H1 (cell line): ENCODE data around the gene CACNG4. TPM values are rescaled to one million over a fixed set of nuclear protein-coding genes. Genes with fewer than 3 reads are reported as not detected.

Source experiments
- CTCF ChIA-PET: fragments of 300-600 bp; sonication (Branson Sonifier 250); formaldehyde crosslinking; loops from one replicate; lab custom pipeline; 2021; ENCODE audit not compliant: partially characterized antibody; lab: Charles Lee
- POLR2A ChIA-PET: fragments of 300-600 bp; sonication (Branson Sonifier 250); formaldehyde crosslinking; loops from one replicate; lab custom pipeline; 2021; ENCODE audit warnings: inconsistent platforms; ENCODE audit not compliant: partially characterized antibody; lab: Charles Lee
- DNase-seq, 2 experiments: peaks; one replicate each; pipeline versions ENCODE4 v3.0.0 to v3.0.0-alpha.2; 2010 to 2022; ENCODE audit warnings: low spot score in 2 of 2, low read depth in 1 of 2, mixed read lengths in 1 of 2
- FAIRE-seq: peaks from 2 replicates; lab custom pipeline; 2011; peaks lifted over from hg19 to GRCh38; lab: Jason Lieb, UNC
- H2AFZ ChIP-seq: 2 replicates; pipeline ENCODE4 v1.8.1; 2012; ENCODE audit warnings: low read length, inconsistent platforms
- H2AK5ac ChIP-seq: 2 replicates; pipeline ENCODE4 v1.6.1; 2013; ENCODE audit warnings: low read depth, low read length
- H2BK120ac ChIP-seq: replicated peaks from 2 replicates; pipeline ENCODE3; 2013; ENCODE audit warnings: low read depth, low read length, inconsistent platforms
- H2BK12ac ChIP-seq: 2 replicates; pipeline ENCODE4 v1.6.1; 2013; ENCODE audit warnings: low read depth, low read length
- H2BK15ac ChIP-seq: 2 replicates; pipeline ENCODE4 v1.6.1; 2013; ENCODE audit warnings: low read length
- H2BK20ac ChIP-seq: 2 replicates; pipeline ENCODE4 v1.6.1; 2013; ENCODE audit warnings: low read length
- H2BK5ac ChIP-seq: 2 replicates; pipeline ENCODE4 v1.6.1; 2013; ENCODE audit warnings: low read depth, low read length
- H3K14ac ChIP-seq: 2 replicates; pipeline ENCODE4 v1.6.1; 2013; ENCODE audit warnings: inconsistent platforms; ENCODE audit not compliant: insufficient read length
- H3K18ac ChIP-seq: 2 replicates; pipeline ENCODE4 v1.6.1; 2013; ENCODE audit warnings: low read length; ENCODE audit errors: extremely low read depth
- H3K23ac ChIP-seq: 2 replicates; pipeline ENCODE4 v1.6.1; 2013; ENCODE audit warnings: inconsistent platforms; ENCODE audit not compliant: insufficient read length
- H3K23me2 ChIP-seq: 2 replicates; pipeline ENCODE4 v1.6.1; 2013; ENCODE audit warnings: low read depth, low read length
- H3K27ac ChIP-seq: 2 replicates; pipeline ENCODE4 v1.6.1; 2011; ENCODE audit warnings: low read depth, low read length, inconsistent platforms
- H3K27me3 ChIP-seq, 4 experiments: replicated peaks in 1 of 4; 1 replicate in 1 of 4; 2 replicates in 3 of 4; pipeline versions ENCODE4 v1.6.1 to v1.8.1; 2011 to 2013; ENCODE audit warnings: low read length in 3 of 4, mild to moderate bottlenecking in 3 of 4, inconsistent platforms in 2 of 4, mixed read lengths in 2 of 4, moderate library complexity in 1 of 4; ENCODE audit not compliant: control insufficient read depth in 3 of 4, insufficient read depth in 3 of 4; ENCODE audit errors: extremely low read depth in 1 of 4
- H3K36me3 ChIP-seq, 4 experiments: 2 replicates each; pipeline versions ENCODE4 v1.6.1 to v1.8.1; 2011 to 2013; ENCODE audit warnings: mild to moderate bottlenecking in 4 of 4, low read length in 3 of 4, moderate library complexity in 2 of 4, control low read depth in 1 of 4, inconsistent platforms in 1 of 4; ENCODE audit not compliant: insufficient read depth in 4 of 4, control insufficient read depth in 2 of 4
- H3K4ac ChIP-seq: replicated peaks from 2 replicates; pipeline ENCODE3; 2013; ENCODE audit warnings: low read length, low read depth, mixed read lengths, inconsistent platforms; ENCODE audit not compliant: insufficient read length
- H3K4me1 ChIP-seq, 4 experiments: replicated peaks in 1 of 4; 1 replicate in 1 of 4; 2 replicates in 3 of 4; pipeline versions ENCODE4 v1.6.1 to v1.8.1; 2011 to 2013; ENCODE audit warnings: low read length in 3 of 4, inconsistent platforms in 2 of 4, mixed read lengths in 1 of 4; ENCODE audit not compliant: insufficient read depth in 4 of 4, control insufficient read depth in 3 of 4
- H3K4me2 ChIP-seq, 2 experiments: 2 replicates each; pipeline versions ENCODE4 v1.6.1 to v1.8.1; 2011 to 2013; ENCODE audit warnings: low read depth in 2 of 2, low read length in 2 of 2, control low read depth in 1 of 2, inconsistent platforms in 1 of 2, mild to moderate bottlenecking in 1 of 2; ENCODE audit not compliant: insufficient read depth in 1 of 2
- H3K4me3 ChIP-seq, 4 experiments: fragments of 200-600, 300-600 bp in 1 of 4; sonication (generic), shearing (Covaris generic), sonication (Bioruptor Twin) in 1 of 4; 2 replicates each; pipeline versions ENCODE4 v1.5.1 to v1.8.1; 2011 to 2016; ENCODE audit warnings: low read length in 4 of 4, low read depth in 3 of 4, control low read depth in 2 of 4, inconsistent platforms in 2 of 4, mild to moderate bottlenecking in 2 of 4, mixed read lengths in 1 of 4, moderate library complexity in 1 of 4; ENCODE audit not compliant: insufficient read depth in 2 of 4; ENCODE audit errors: extremely low read depth in 1 of 4
- H3K56ac ChIP-seq: replicated peaks from 2 replicates; pipeline ENCODE3; 2013; ENCODE audit warnings: low read depth, mild to moderate bottlenecking, mixed read lengths, low read length, inconsistent platforms; ENCODE audit not compliant: insufficient read length
- H3K79me1 ChIP-seq: 2 replicates; pipeline ENCODE4 v1.6.1; 2013; ENCODE audit warnings: low read depth, low read length, control low read depth
- H3K79me2 ChIP-seq, 2 experiments: 2 replicates each; pipeline versions ENCODE4 v1.6.1 to v1.8.1; 2012 to 2013; ENCODE audit warnings: low read length in 2 of 2, mild to moderate bottlenecking in 2 of 2, inconsistent platforms in 1 of 2; ENCODE audit not compliant: insufficient read depth in 2 of 2, control insufficient read depth in 1 of 2
- H3K9ac ChIP-seq, 4 experiments: replicated peaks in 1 of 4; 1 replicate in 1 of 4; 2 replicates in 3 of 4; pipeline versions ENCODE4 v1.6.1 to v1.8.1; 2011 to 2013; ENCODE audit warnings: low read depth in 3 of 4, low read length in 3 of 4, control low read depth in 2 of 4, mild to moderate bottlenecking in 2 of 4, moderate library complexity in 2 of 4, inconsistent platforms in 1 of 4; ENCODE audit errors: extremely low read depth in 1 of 4
- H3K9me3 ChIP-seq, 2 experiments: 2 replicates each; pipeline versions ENCODE4 v1.6.1 to v1.8.1; 2012 to 2013; ENCODE audit warnings: mild to moderate bottlenecking in 2 of 2, moderate library complexity in 2 of 2, control low read depth in 1 of 2, inconsistent platforms in 1 of 2, low read depth in 1 of 2, low read length in 1 of 2, mixed read lengths in 1 of 2; ENCODE audit not compliant: insufficient read depth in 2 of 2
- H4K20me1 ChIP-seq, 2 experiments: replicated peaks in 1 of 2; 2 replicates each; pipeline versions ENCODE3 to v1.8.1; 2011 to 2013; ENCODE audit warnings: inconsistent platforms in 2 of 2, low read length in 2 of 2, mild to moderate bottlenecking in 1 of 2; ENCODE audit not compliant: insufficient read depth in 2 of 2, control insufficient read depth in 1 of 2
- H4K5ac ChIP-seq: 2 replicates; pipeline ENCODE4 v1.6.1; 2013; ENCODE audit warnings: low read length, low read depth, mixed read lengths, inconsistent platforms; ENCODE audit not compliant: insufficient read length
- H4K8ac ChIP-seq: 2 replicates; pipeline ENCODE4 v1.8.0; 2013; ENCODE audit warnings: mild to moderate bottlenecking, moderate library complexity, low read length, inconsistent platforms; ENCODE audit not compliant: insufficient read depth; ENCODE audit errors: extremely low read depth
- H4K91ac ChIP-seq: replicated peaks from 2 replicates; pipeline ENCODE3; 2013; ENCODE audit warnings: low read length, mixed read lengths, inconsistent platforms; ENCODE audit not compliant: insufficient read length
- CBX5 ChIP-seq: fragments of 300-800, 300-1000 bp; sonication (generic); IDR thresholded peaks from 2 replicates; pipeline ENCODE4 v1.7.1; 2016; ENCODE audit warnings: antibody characterized with exemption, low read length, low read depth
- CTCF ChIP-seq, 3 experiments: IDR thresholded peaks; 1 replicate in 2 of 3; 2 replicates in 1 of 3; pipeline versions ENCODE4 v1.5.1 to v1.6.1; 2011; ENCODE audit warnings: low read length in 3 of 3, mild to moderate bottlenecking in 3 of 3, inconsistent platforms in 2 of 3, low read depth in 1 of 3, moderate library complexity in 1 of 3; ENCODE audit not compliant: insufficient read depth in 1 of 3; ENCODE audit errors: control extremely low read depth in 1 of 3
- JUN ChIP-seq: IDR thresholded peaks from 2 replicates; pipeline ENCODE4 v1.6.1; 2011; ENCODE audit warnings: low read depth, mild to moderate bottlenecking, improper control_type of control experiment, low read length
- KDM5A ChIP-seq: fragments of 200-600 bp; IDR thresholded peaks from 2 replicates; pipeline ENCODE4 v1.7.1; 2012; ENCODE audit warnings: mild to moderate bottlenecking, low read length, inconsistent platforms, mixed read lengths
- MAFK ChIP-seq: IDR thresholded peaks from 2 replicates; pipeline ENCODE4 v1.6.1; 2012; ENCODE audit warnings: low read depth, mild to moderate bottlenecking, improper control_type of control experiment, low read length
- MAX ChIP-seq: IDR thresholded peaks from 2 replicates; pipeline ENCODE4 v1.6.1; 2012; ENCODE audit warnings: inconsistent platforms
- RAD21 ChIP-seq, 2 experiments: IDR thresholded peaks in 1 of 2; conservative IDR thresholded peaks in 1 of 2; 2 replicates each; pipeline ENCODE4 v1.6.1; 2011; ENCODE audit warnings: low read depth in 2 of 2, low read length in 2 of 2, improper control_type of control experiment in 1 of 2, inconsistent platforms in 1 of 2, mild to moderate bottlenecking in 1 of 2, moderate library complexity in 1 of 2
- WGBS, 2 experiments: shearing (Covaris generic) in 1 of 2; methylation state at CpG; one replicate each; pipeline versions ENCODE4 v1.1.6 to v1.1.7; 2013 to 2015; ENCODE audit warnings: low lambda C conversion rate in 2 of 2, mixed read lengths in 2 of 2, inconsistent platforms in 1 of 2, low coverage in 1 of 2, missing lambda C conversion rate in 1 of 2; ENCODE audit not compliant: insufficient replicate concordance in 2 of 2, insufficient coverage in 1 of 2, insufficient read length in 1 of 2; ENCODE audit errors: extremely low coverage in 1 of 2, missing lambda C conversion rate in 1 of 2; 5-methylcytosine and 5-hydroxymethylcytosine counted together
- polyA plus RNA-seq, 7 experiments: library from polyadenylated mRNA; depleted of rRNA in 3 of 7; stranded (reverse) in 5 of 7; unstranded in 2 of 7; fragments of >200 nt in 5 of 7; fragments of 200-250 nt in 2 of 7; gene quantifications; 1 replicate in 5 of 7; 2 replicates in 1 of 7; 4 replicates in 1 of 7; pipeline versions ENCODE4 v1.2.1 to v1.2.3, GENCODE V29; 2011 to 2013; ENCODE audit warnings: missing spikeins in 2 of 7, mixed read lengths in 2 of 7
- total RNA-seq: library from RNA; stranded (reverse); fragmentation: NEBNext Ultra II Directional; extraction: Animal tissue kit (Norgen Biotek cat#: 25700); gene quantifications from 2 replicates; pipeline ENCODE4 v1.2.1, GENCODE V29; 2021

Gene CACNG4
- total and polyA plus RNA-seq, 2 of the 8 experiments (the other 6 are each of a cell fraction or from before 2014, with no cell fraction given): 3.6 to 5.6 TPM

GRCh38 chr17:66952681-66953629, 11.6 kb upstream of the CACNG4 start:
- H3K56ac ChIP-seq: no peak overlapping the region
- H3K4ac ChIP-seq: no peak overlapping the region
- H2BK12ac ChIP-seq: peak overlapping the region; percentile 91
- CTCF ChIA-PET: interaction anchor here (0.7 to 2.2 kb wide), 14 partner anchors 9 to 216 kb away, joined by 3 to 5 read pairs (median 4); no protein-coding TSS in a partner anchor
- DNase-seq: no peak
- FAIRE-seq: no peak
- POLR2A ChIA-PET: interaction anchor here (1.2 kb wide), 1 partner anchor 9 kb away, joined by 5 read pairs; no protein-coding TSS in a partner anchor
- no peak overlapping the region for H4K5ac ChIP-seq
- H3K9me3 ChIP-seq: no peaks in the 10 kb centered on the region
- no peak overlapping the region for H4K8ac ChIP-seq
- H3K23me2 ChIP-seq: 0 out of 2 replicates have a peak, but pooled peaks cover 3% of the 10 kb centered on the region
- no peak overlapping the region for H2AFZ ChIP-seq
- H3K14ac ChIP-seq: no peak overlapping the region
- no peak overlapping the region for H3K9ac ChIP-seq
- H3K4me2 ChIP-seq: peak overlapping the region in 1 of 2 experiments; percentile 54; a peak in 1 of 4 replicates
- H3K4me3 ChIP-seq: no peak overlapping the region
- peak overlapping the region; percentile 88 for H2AK5ac ChIP-seq
- no peaks in the 10 kb centered on the region for H3K36me3 ChIP-seq
- peaks cover 0 to 2% (median 0%) of the 10 kb centered on the region in 4 experiments; a peak in 1 of 7 replicates for H3K27me3 ChIP-seq
- peak overlapping the region; percentile 84 for H3K18ac ChIP-seq
- H3K4me1 ChIP-seq: peaks cover 8 to 18% (median 14%) of the 10 kb centered on the region in 4 experiments
- TF ChIP-seq CTCF (IDR thresholded peaks at IDR 0.05; ENCODE audit: control extremely low read depth in 1 of 3, insufficient read depth in 1 of 3, low read depth in 1 of 3, low read length in 3 of 3) (peak in 2 of 3 experiments; percentile 25 to 30; a peak in 2 of 4 replicates), JUN (no peak), RAD21 (IDR thresholded peaks at IDR 0.05 in 1 of 2, conservative IDR thresholded peaks at IDR 0.05 in 1 of 2; ENCODE audit: low read depth in 2 of 2, low read length in 2 of 2) (0 out of 4 replicates have a peak, but pooled peaks of 1 of the 2 experiments have one; percentile 6), CBX5 (no peak), KDM5A (no peak), MAFK (no peak), MAX (peak; percentile 6; the same call in 1 of the 2 replicates)
- no peak overlapping the region for H2BK120ac ChIP-seq
- H2BK5ac ChIP-seq: peak overlapping the region; percentile 87
- peak overlapping the region; percentile 34; the same call in 1 of the 2 replicates for H3K27ac ChIP-seq
- H3K79me1 ChIP-seq: no peaks in the 10 kb centered on the region
- H4K20me1 ChIP-seq: no peaks in the 10 kb centered on the region
- H3K79me2 ChIP-seq: no peaks in the 10 kb centered on the region
- H4K91ac ChIP-seq: peak overlapping the region; percentile 78
- no peak overlapping the region for H3K23ac ChIP-seq
- 92% methylated on average over 14 of the region's 14 CpGs; no CpG with 5 or more reads in 1 of the 2 experiments for WGBS, 2 experiments
- H2BK15ac ChIP-seq: no peak overlapping the region; the same call in 1 of the 2 replicates
- H2BK20ac ChIP-seq: peak overlapping the region; percentile 94
